ENCODE measurements around the gene RPP30.

The RPP30 gene

DNA sequence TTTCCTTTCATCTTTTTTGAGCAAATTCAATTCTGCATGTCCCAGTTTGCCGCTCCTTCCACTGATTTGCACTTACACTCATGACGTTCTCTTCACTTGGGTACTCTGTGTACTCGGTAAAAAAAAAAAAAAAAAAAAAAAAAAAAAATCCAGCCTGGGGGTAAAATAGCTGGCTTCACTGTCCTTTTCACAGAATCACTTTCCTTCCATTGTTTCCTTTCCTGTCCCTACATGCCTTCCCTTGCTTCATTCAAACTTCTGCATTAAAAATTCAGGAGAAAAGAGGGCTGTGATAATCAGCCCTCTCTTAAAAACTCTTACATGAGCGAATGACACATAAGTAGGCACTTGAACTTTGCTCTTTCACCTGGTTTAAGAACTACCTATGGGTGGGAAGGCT lies 40.4 kb downstream of the RPP30 start:
- in situ Hi-C loops (cut with HindIII; ENCODE audit: low pct_ligation_motif_present, low pct_unique_long_range_greater_than_20kb, low sequenced_read_pairs), result no loop called here
- DNase-seq, result no peak

DNA sequence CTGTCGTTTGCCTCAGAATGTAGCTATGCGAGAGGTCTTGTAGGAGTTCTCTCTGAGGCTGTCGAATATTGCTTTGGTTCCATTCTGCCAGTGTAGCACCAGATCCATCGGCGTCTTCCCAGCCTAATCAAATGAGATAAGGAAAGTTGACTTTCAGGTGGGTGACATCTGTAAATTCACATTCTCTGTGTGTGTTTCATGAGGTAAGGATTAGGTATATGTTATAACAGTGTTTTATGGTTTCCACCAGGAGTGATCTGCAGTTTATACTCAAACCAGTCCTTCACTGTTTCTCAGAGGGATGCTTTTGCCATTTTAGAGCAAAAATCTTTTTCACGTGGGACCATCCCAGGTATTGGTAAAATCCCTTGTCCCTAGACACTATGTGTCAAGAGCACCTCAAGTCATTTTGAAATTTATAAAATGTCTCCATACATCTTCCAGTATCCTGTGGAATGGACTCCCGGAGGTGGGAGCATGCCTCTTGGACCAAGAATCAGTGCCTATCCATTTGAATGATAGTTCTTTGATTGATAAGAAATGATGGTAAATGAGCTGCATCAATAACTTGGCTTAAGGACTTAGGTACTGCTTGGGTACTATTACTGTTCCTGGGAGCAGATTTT lies 41.2 kb downstream of the RPP30 start:
- no peak for DNase-seq
- in situ Hi-C loops (cut with HindIII; ENCODE audit: low pct_ligation_motif_present, low pct_unique_long_range_greater_than_20kb, low sequenced_read_pairs), result no loop called here

DNA sequence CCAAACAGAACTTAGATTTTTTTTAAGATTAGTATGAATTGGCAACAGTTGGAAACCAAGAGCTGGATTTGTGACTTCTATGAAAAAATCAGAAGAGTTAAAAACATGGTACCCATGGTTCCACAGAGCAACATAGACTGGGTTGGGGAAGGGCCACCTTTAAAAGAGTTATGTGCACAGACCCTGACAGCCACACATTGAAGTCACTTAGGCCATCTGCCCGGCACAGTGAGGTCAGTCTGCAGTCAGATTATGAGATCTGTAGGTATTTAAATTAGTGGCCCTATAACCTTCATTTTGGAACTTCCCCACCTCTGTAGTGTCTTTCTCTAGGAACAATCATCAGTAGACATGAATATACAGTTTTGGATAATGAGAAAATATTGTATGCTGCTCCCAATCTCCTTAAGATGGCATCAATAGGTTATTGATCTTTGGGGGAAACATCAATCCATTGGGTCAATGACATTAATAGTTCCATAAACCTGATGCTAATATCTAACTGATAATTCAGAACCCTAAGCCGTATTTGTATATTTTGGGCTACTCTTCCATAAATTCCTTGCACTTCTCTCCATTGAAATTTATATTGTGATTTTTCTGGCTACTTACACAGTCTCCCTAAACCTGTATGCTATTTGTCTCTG lies 42.1 kb downstream of the RPP30 start:
- in situ Hi-C loops (cut with HindIII; ENCODE audit: low pct_ligation_motif_present, low pct_unique_long_range_greater_than_20kb, low sequenced_read_pairs), result no loop called here

DNA sequence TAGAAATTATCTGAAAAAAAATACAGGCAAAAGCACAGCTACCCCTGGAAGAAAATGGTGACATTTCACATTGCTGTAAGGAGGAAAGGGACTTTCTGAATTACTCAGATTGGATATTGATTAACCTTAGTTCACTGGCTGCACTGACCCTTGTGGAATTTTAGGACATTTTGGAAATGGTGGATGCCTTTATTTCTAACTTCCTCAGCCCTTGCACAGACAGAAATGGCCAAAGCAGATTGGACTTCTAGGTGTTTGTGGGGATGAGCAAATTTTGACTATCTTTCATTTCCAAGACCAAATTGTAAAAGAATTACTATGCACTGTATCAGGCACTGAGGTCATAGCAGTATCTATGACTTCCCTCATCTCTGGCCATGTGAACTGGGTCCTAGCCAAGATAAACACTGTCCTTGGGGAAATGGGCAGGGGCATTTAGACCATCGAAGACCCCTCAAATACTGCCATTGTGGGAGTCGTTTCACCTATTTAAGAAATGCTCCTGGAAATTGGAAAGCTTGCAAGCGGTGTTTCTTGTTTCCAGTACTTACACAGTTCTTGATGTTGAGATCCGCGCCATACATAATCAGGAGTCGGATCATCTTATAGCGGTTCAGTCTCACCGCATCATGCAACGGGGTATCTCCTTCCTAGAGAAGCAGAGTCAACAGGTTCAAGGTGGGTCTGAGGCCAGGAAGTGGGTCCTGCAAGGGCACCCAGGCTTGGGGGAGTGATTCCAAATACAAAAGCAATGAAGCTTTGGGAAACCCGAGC lies 43.4 kb downstream of the RPP30 start:
- in situ Hi-C loops (cut with HindIII; ENCODE audit: low pct_ligation_motif_present, low pct_unique_long_range_greater_than_20kb, low sequenced_read_pairs), result no loop called here
- DNase-seq, result no peak

More for the DNA sequence above, 42.1 kb downstream of the RPP30 start:
- DNase-seq, result no peak

DNA sequence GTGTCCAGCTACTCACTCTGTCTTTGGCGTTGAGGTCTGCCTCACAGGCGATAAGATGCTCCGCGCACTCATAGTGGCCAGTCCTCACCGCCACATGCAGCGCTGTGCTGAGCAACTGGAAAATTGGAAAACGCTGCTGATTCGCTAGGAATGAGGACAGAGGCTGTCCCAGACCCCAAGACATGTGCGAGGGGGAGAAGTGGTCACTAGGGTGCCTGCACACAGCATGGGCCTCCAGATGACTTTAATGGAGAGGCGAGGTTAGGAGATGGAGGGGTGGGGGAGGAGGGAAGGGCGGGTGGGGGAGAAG lies 43.9 kb downstream of the RPP30 start:
- in situ Hi-C loops (cut with HindIII; ENCODE audit: low pct_ligation_motif_present, low pct_unique_long_range_greater_than_20kb, low sequenced_read_pairs), result no loop called here
- no peak for DNase-seq

DNA sequence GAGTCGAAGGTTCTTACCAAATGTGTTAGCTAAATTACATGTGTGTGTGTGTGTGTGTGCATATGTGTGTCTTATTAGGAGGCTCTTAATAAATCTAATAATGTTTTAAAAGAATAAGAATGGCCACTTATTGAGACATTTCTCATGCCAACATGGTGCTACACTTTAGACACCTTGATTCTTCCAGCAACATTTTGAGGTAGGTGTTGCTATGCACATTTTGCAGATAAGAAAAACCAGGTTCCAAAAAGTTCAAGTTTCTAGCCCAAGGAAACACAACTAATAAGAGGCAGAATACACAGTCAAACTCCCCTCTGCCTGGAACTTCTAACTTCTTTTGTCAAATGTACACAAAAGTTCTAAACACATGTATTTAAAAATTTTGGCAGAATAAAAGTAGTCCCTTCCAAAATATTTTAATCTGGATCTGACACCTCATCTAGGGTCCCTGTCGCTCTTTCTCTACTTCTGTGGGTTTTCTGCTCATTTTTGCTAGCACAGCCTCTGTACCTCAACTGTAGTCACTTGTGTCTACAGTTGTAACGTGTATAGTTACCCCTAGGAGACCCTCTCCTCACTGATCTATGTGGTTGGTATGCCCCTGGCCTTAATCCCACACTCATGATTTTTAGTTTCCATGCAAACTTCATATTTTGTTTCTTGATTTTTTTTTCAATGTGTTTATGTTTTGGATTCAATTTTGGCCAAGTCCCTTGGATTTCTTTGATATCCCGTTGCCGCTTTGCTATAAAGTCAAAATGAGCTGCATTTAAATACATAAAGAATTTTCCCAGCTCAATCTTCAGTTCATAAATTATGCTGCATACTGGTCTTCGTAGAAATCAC lies 44.8 kb downstream of the RPP30 start:
- no peak for DNase-seq
- in situ Hi-C loops (cut with HindIII; ENCODE audit: low pct_ligation_motif_present, low pct_unique_long_range_greater_than_20kb, low sequenced_read_pairs), result no loop called here

DNA sequence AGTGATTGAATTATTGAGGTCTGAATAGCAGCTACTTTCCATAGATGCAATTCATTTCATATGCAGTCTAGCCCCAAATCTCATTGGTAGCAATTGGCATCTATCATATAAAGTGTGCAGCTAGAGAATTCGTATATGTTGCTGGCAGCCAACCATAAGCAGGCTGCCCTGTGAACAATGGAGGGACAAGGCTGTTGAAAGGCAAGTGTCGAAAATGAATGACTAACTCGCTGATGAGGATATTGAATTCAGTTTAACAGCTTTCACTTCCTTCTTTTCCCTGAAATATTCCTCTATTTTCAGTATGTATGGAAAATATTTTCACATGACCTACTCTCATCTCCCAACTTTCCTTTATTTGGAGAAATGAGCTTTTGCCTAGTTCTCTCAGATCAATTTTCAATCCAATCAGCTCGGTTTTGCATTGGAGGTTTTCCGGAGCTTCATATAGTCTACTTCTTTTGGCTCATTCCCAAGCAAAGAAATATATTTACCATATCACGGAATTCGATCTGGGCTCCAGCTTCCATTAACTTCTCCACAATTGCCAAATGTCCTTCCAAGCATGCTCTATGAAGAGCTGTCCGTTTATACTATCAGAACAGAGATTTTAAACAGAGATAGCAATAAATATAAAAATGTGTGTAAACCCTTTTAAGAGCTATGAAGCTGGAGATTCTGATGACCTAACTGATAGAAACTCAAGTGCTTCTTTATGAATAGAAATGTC lies 45.6 kb downstream of the RPP30 start:
- in situ Hi-C loops (cut with HindIII; ENCODE audit: low pct_ligation_motif_present, low pct_unique_long_range_greater_than_20kb, low sequenced_read_pairs), result no loop called here
- no peak for DNase-seq

DNA sequence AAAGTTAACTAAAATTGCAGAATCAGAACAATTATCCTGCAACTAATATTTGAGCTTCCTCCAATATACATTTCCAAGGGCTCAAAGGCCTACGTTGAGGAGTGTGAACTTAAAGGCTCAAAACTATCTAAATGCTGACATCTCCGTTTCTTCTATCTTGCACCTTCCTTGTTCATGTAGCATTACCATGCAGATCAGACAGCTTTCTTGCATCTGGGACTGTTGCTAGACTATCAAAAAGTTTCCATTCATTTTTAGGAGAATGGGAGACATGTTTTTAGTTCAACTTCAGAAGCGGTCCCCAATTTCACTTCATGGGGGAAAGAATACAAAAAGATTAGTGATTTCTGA lies 46.2 kb downstream of the RPP30 start:
- in situ Hi-C loops (cut with HindIII; ENCODE audit: low pct_ligation_motif_present, low pct_unique_long_range_greater_than_20kb, low sequenced_read_pairs), result no loop called here
- DNase-seq, result no peak

DNA sequence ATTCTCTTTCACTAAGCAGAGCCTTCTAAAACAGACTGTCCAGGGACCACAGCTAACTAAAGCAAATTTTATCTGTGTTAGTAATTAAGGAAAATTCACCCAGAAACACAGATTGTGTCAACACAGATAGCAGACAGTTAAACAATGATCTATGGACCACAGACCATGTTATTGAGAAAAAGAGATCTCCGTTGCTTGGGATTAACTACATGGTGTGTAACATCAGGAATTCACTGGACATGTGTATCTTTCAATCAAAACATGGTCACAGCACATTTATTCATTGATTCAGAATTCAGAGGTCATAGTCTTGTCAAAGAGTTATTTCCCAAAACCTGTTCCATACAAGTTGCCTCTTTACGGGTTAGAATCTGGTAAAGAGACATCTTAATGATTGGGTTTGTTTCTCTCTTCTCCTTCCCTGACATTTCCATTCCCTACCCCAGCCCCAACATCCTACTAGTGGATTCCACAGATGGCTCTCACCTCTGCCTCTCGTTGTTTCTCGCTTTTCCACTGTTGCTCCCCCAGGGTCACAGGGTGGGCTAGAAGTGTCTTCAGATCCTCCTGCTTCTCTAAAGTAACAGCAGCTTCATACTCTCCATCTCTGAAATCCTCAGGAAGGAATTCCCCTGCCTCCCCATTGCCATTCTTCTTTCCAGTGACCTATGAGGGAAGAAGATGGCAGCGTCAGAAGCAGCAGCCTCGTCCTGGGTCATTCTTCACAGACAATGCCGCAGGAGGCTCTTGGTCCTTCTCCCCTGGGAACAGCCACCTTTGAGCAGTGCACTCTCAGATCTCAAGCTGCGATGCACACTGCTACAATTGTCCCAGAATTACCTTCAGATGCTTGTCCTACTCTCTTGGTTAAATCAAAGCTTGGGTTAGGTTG lies 48.2 kb downstream of the RPP30 start:
- DNase-seq, result no peak
- in situ Hi-C loops (cut with HindIII; ENCODE audit: low pct_ligation_motif_present, low pct_unique_long_range_greater_than_20kb, low sequenced_read_pairs), result no loop called here

DNA sequence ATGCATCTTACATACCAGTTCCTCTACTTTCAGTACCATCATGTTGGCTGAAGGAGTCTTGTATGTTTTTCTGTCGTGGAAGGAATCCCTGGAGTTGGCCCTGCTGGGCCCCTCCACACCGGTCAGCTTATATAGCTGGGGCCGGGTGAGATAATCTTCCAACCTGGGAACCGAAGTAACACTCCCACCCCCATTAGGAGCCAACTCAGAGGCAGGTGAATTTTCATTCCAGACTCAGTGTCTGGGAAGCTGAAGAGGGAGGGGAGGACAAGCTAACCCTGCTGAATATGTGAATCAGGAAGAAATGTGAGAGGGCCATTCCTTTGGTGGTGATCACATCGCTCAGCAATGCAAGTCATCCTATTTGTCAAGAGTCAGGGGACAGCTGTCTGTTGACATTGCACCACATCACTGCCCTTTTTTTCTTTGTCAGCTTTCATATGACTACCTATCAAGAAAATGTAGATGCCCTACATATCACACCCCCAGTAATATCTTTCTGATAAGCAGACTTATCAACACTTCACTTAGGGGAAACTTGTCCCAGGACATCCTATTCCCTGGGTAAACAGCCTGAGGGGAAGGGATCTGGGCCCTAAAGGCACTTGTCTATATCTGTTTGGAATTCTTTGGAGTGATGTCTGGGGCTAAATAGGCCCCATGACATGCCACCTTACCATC lies 49.4 kb downstream of the RPP30 start, which contains the start of gene ANKRD1:
TSS of gene ANKRD1 (minus strand) at position 102 of the 681 bp plus-strand sequence. CDS start at position 42, 60 bp downstream.
- in situ Hi-C loops (cut with HindIII; ENCODE audit: low pct_ligation_motif_present, low pct_unique_long_range_greater_than_20kb, low sequenced_read_pairs), result no loop called here
- peak; percentile 98 for DNase-seq

DNA sequence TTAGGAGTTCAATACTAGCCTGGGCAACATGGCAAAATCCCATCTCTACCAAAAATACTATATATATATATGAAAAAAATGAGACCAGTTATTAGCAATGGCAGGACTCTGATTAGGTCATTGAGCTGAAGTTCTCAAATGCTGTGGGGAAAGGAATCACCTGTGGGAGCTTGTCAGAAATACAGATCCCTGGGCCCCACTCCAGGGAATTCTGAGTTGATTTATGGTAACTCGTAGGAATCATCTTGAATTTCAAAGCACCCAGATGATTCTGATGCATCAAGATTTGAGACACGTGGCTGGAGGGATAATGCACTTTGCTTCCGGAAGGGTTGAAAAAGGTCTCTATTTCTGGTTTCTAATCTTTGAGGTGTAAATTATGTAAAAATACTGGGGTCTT lies 50.1 kb downstream of the RPP30 start:
- no peak for DNase-seq
- in situ Hi-C loops (cut with HindIII; ENCODE audit: low pct_ligation_motif_present, low pct_unique_long_range_greater_than_20kb, low sequenced_read_pairs), result no loop called here

DNA sequence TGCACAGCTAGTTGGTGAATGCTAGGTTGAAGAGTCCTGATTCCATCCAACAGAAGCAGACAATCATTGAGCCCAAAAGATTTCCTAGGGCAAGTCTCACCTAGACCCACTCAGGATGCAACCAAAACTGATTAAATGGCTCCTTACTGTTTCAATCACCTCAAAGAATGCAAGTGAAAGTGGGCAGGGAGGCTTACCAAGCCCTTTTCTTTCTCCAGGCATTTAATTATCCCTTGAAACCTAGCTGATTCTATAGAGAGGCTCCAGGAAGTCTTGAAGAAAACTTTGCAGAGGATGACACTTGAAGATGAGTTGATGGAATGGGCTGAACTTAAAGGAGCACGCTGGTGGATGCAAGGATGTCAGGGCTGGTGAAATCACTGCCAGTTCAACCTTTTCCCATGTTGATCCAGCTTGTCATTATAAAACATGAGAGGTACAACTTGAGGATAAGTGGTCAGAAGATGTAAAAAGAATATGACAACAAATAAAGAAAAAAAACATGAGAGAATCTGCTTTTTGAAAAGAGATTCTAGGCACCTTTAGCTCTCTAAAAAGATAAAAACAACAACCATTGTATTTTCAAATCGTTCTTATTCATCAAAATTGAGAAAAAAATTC lies 51.4 kb downstream of the RPP30 start:
- in situ Hi-C loops (cut with HindIII; ENCODE audit: low pct_ligation_motif_present, low pct_unique_long_range_greater_than_20kb, low sequenced_read_pairs), result no loop called here
- no peak for DNase-seq

DNA sequence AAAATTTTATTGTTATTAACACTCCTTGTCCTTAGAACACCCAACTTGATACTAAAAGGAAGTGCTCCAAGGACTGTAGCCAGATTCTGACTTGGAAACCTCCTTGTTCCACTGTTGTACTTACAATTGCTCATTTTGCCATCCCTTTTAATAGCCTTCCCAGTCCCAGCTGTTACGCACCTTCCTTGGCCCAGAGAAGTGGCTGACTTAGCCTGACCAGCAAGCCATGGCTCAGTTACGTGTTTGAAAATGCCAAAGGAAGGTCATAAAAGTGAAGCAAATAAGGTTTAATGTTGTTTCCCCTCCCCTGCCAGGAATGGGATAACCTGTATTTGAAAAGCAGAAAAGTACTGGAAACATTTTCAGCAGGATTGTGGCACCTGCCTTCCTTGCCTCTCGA lies 52.8 kb downstream of the RPP30 start:
- in situ Hi-C loops (cut with HindIII; ENCODE audit: low pct_ligation_motif_present, low pct_unique_long_range_greater_than_20kb, low sequenced_read_pairs), result no loop called here
- DNase-seq, result no peak

DNA sequence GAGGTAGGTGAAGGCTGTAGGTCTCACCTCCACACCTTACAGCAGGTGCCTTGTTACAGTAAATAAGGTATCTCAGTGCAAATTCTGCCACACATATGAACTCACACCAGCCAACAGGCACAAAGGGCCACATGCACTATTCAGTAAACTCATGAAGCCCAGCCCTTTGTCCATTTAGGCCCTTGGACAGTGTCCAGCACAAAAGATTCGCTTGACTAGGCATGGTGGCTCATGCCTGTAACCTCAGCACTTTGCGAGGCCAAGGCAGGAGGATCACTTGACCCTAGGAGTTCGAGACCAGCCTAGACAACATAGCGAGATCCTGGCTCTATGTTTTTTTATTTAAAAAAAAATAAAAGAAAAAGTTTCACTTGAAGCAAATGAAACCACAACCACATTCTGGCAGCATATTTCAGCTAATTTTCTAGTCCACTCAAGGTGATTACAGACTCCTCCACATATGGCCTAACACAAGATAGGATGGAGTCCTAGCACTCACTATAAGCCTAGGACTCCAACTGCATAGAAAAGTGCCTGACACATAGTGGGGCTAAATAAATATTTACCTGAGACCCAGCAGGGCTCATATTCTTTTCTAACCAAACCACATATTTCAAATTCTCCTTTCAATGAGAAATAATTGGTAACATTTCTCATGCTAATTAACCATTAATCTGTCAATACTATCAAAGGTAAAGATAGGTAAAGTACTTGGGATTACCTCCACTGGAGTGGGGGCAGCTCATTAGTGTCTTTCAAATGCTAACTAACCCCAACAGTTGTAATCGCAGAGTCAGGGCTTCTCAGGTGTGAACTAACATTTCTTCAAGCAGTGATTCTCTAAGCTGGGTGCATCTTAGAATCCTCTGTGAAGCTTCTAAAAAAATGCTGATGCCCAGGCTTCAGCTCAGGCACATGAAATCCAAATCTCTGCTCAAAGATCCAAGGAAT lies 53.6 kb downstream of the RPP30 start:
- in situ Hi-C loops (cut with HindIII; ENCODE audit: low pct_ligation_motif_present, low pct_unique_long_range_greater_than_20kb, low sequenced_read_pairs), result no loop called here

DNA sequence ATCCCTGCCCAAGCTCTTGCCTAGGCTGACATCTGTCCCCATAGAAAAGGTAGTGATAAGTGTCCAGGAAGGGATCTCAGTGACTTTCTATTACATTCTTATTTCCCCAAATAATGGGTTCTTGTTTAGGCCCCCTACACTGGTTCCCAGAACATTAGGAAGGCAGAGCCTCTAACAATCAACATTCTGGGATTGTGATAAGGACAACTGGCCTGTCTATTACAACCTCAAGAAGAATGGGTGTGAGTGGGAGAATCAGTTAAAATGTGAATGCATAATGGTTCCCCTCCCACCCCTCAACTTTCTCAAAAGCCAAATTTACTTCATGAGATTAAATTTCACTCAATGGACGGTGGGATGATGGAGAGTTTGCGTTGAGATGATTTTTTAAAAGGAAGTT lies 55.5 kb downstream of the RPP30 start:
- DNase-seq, result no peak
- in situ Hi-C loops (cut with HindIII; ENCODE audit: low pct_ligation_motif_present, low pct_unique_long_range_greater_than_20kb, low sequenced_read_pairs), result no loop called here

More for the DNA sequence above, 53.6 kb downstream of the RPP30 start:
- peak; percentile 25 for DNase-seq

DNA sequence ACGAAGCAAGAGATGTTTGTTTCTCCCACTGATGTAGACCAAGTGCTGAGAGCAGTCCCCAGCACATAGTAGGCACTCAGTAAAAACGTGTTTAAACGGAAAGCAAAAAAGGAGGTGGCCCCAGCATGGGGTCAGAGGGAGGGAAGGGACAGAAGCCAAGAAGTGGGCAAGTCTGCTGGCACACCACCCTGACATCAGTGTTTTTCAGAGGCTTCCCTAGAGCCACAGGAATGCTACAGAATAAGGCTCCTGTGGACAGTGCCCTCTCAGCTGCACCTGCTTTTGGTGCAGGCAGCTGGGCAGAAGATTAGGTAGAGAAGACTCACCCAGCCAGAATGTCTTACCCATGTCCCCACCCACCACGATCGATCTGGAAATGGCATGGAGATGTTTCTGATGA lies 57.4 kb downstream of the RPP30 start:
- in situ Hi-C loops (cut with HindIII; ENCODE audit: low pct_ligation_motif_present, low pct_unique_long_range_greater_than_20kb, low sequenced_read_pairs), result no loop called here
- no peak for DNase-seq
